NCI-H345 (cell line): ENCODE data around the gene ANXA2R.
"Not testable (repeated sequence)": the region's sequence is repeated elsewhere in the genome, so short reads cannot be mapped to it uniquely, and the experiment has no call there.

Source experiments
- DNase-seq: peaks from one replicate; lab custom pipeline; 2025; lab: John Stamatoyannopoulos, UW

The ANXA2R gene

GRCh38 chr5:43060020-43060419, 19.9 kb upstream of the ANXA2R start:
- not testable (repeated sequence) for DNase-seq

GRCh38 chr5:43055098-43055497, 15.0 kb upstream of the ANXA2R start:
- DNase-seq: not testable (repeated sequence)

GRCh38 chr5:43051684-43052083, 11.6 kb upstream of the ANXA2R start:
- no peak for DNase-seq

GRCh38 chr5:43050384-43050783, 10.3 kb upstream of the ANXA2R start:
- no peak for DNase-seq

GRCh38 chr5:43049236-43049635, 9.1 kb upstream of the ANXA2R start:
- no peak for DNase-seq

GRCh38 chr5:43046474-43046873, 6.4 kb upstream of the ANXA2R start:
- DNase-seq: no peak

GRCh38 chr5:43045236-43045635, 5.1 kb upstream of the ANXA2R start:
- no peak for DNase-seq

- DNase-seq: no peak
These were observed 4.2 kb upstream of the ANXA2R start for GRCh38 chr5:43044181-43044914.

- no peak for DNase-seq
These were observed 3.3 kb upstream of the ANXA2R start for GRCh38 chr5:43043400-43043756.

- DNase-seq: peak; percentile 84
These were observed 2.7 kb upstream of the ANXA2R start for GRCh38 chr5:43042626-43043399.

- peak; percentile 84 for DNase-seq
These were observed 2.1 kb upstream of the ANXA2R start for GRCh38 chr5:43042176-43042625.

- DNase-seq: peak; percentile 74
These were observed 1.6 kb upstream of the ANXA2R start for GRCh38 chr5:43041669-43042175.

GRCh38 chr5:43041110-43041668, 1.1 kb upstream of the ANXA2R start:
- peak; percentile 74 for DNase-seq

GRCh38 chr5:43039471-43040286, 440 bp downstream of the ANXA2R start:
- DNase-seq: peak; percentile 79

- DNase-seq: no peak
These were observed 1.0 kb downstream of the ANXA2R start for GRCh38 chr5:43039152-43039470.

GRCh38 chr5:43038496-43038989, 1.6 kb downstream of the ANXA2R start:
- no peak for DNase-seq

GRCh38 chr5:43037636-43038495, 2.3 kb downstream of the ANXA2R start:
- no peak for DNase-seq

GRCh38 chr5:43036856-43037635, 3.1 kb downstream of the ANXA2R start:
- no peak for DNase-seq

GRCh38 chr5:43036409-43036808, 3.7 kb downstream of the ANXA2R start:
- DNase-seq: no peak

GRCh38 chr5:43034591-43034968, 5.5 kb downstream of the ANXA2R start:
- no peak for DNase-seq
